Chondrocyte (in vitro differentiated cells): ENCODE results near the gene TNRC6A. TPM values are rescaled to one million over a fixed set of nuclear protein-coding genes. Genes with fewer than 3 reads are reported as not detected.
"Not testable (repeated sequence)": the region's sequence is repeated elsewhere in the genome, so short reads cannot be mapped to it uniquely, and the experiment has no call there.

Source experiments
- DNase-seq: peaks from one replicate; pipeline ENCODE4 v3.0.0; 2021; ENCODE audit warnings: mixed read lengths, low spot score
- H3K27ac Mint-ChIP-seq: one replicate; pipeline ENCODE4 v1.8.0; 2021; ENCODE audit warnings: mild to moderate bottlenecking, moderate library complexity, mixed read lengths; ENCODE audit not compliant: unreplicated experiment
- H3K27me3 Mint-ChIP-seq: 2 replicates; pipeline ENCODE4 v1.8.0; 2021; ENCODE audit warnings: low read depth, mixed read lengths
- H3K36me3 Mint-ChIP-seq: 2 replicates; pipeline ENCODE4 v1.8.0; 2021; ENCODE audit warnings: low read depth, mixed read lengths
- H3K4me1 Mint-ChIP-seq: 2 replicates; pipeline ENCODE4 v1.8.0; 2021; ENCODE audit warnings: low read depth, mild to moderate bottlenecking, mixed read lengths
- H3K4me3 Mint-ChIP-seq: one replicate; pipeline ENCODE4 v1.8.0; 2021; ENCODE audit warnings: mild to moderate bottlenecking, moderate library complexity, mixed read lengths; ENCODE audit not compliant: unreplicated experiment
- H3K9me3 Mint-ChIP-seq: 2 replicates; pipeline ENCODE4 v1.8.0; 2021; ENCODE audit warnings: low read depth, mixed read lengths
- total RNA-seq: library from RNA; stranded (reverse); gene quantifications from 3 replicates; pipeline ENCODE4 v1.2.1, GENCODE V29; 2021
- TF ChIP-seq, protein P1 (sequence below): fragments of 200-600 bp; sonication (generic); IDR thresholded peaks from 2 replicates; pipeline ENCODE4 v1.5.0; 2021; ENCODE audit warnings: antibody characterized with exemption, mild to moderate bottlenecking, moderate library complexity

Gene TNRC6A
- total RNA-seq, 1 donor from 2014 or later: 42.8 TPM

DNA sequence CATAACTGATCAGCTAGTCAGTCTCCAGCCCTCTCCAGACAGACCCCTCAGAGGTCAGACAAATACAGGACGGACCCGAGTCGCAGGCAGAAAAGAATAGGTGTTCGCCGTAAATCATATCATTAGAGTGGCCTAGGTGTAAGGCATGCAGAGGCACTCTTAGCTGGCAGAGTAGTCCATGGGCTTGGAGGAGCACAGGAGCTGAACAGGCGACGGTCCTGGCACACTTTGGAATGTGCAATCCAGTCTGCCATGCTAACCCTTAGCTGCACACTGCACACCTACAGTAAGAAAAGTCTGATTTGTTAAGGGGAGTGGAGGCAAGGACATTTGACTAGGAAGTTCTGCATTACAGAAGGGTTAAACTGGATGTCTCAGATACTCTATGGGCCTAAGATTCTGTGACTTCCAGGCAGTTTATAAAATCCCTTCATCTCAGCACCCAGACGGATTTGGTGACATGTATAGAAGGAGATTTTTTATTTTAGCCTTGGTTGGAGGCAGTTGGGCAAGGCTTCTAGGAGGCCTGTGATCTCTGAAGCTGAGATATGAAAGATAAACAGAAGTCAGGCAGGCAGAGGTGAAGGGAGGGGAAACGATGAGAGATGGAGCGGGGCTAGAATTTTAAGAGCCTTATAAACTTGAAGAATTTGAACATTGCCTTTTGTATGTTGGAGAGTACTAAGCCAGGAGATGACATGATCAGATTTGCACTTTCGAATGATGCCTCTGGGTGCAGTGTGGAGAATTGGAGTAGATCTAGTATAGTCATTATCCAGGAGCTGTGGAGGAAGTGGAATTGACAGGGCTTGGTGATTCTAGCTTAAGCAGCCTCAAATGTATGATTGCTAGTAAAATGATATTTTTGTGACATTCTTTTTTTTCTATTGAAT, 81.7 kb downstream of the TNRC6A start:
- TF ChIP-seq, protein P1, sequence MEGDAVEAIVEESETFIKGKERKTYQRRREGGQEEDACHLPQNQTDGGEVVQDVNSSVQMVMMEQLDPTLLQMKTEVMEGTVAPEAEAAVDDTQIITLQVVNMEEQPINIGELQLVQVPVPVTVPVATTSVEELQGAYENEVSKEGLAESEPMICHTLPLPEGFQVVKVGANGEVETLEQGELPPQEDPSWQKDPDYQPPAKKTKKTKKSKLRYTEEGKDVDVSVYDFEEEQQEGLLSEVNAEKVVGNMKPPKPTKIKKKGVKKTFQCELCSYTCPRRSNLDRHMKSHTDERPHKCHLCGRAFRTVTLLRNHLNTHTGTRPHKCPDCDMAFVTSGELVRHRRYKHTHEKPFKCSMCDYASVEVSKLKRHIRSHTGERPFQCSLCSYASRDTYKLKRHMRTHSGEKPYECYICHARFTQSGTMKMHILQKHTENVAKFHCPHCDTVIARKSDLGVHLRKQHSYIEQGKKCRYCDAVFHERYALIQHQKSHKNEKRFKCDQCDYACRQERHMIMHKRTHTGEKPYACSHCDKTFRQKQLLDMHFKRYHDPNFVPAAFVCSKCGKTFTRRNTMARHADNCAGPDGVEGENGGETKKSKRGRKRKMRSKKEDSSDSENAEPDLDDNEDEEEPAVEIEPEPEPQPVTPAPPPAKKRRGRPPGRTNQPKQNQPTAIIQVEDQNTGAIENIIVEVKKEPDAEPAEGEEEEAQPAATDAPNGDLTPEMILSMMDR: peak; percentile 10
- Mint-ChIP-seq H3K27me3 (no peaks in the 10 kb centered on the region), H3K9me3 (no peaks in the 10 kb centered on the region), H3K27ac (peak overlapping the region; percentile 9), H3K36me3 (peaks cover 39% of the 10 kb centered on the region), H3K4me3 (no peak overlapping the region), H3K4me1 (no peaks in the 10 kb centered on the region)
- no peak for DNase-seq

DNA sequence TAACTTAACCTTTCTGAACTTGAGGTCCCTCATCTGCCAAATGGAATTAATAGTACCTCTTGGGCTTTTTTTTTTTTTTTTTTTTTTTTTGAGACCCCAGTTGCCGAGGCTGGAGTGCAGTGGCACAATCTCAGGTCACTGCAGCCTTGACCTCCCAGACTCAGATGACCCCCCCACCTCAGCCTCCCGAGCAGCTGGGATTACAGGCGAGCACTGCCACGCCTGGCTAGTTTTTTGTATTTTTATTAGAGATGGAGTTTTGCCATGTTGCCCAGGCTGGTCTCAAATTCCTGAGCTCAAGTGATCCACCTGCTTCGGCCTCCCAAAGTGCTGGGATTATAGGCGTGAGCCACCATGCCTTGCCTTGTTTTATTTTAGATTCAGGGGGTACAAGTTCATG, 83.4 kb downstream of the TNRC6A start:
- H3K27me3 Mint-ChIP-seq, H3K27ac Mint-ChIP-seq, H3K4me1 Mint-ChIP-seq, DNase-seq, H3K4me3 Mint-ChIP-seq, H3K9me3 Mint-ChIP-seq: not testable (repeated sequence)
- peaks cover 33% of the 10 kb centered on the region for H3K36me3 Mint-ChIP-seq

DNA sequence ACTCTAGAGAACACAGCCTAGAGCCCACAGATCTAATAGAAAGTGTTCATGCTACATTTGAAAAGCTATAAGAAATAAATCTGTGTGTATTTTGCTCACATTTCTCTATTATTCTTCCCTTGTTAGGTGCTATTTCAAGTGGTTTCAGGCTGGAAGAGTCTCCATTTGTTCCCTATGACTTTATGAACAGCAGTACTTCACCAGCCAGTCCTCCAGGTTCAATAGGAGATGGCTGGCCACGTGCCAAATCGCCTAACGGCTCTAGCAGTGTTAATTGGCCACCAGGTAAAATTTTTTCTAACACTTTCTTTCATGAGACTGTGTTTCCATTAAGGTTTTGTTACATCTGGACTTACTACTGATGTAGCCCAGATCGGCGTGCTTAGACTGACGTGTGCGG, 85.6 kb downstream of the TNRC6A start:
- no peak overlapping the region for H3K27ac Mint-ChIP-seq
- peaks cover 37% of the 10 kb centered on the region for H3K36me3 Mint-ChIP-seq
- H3K4me3 Mint-ChIP-seq: no peak overlapping the region
- no peaks in the 10 kb centered on the region for H3K4me1 Mint-ChIP-seq
- TF ChIP-seq, protein P1: no peak
- no peak for DNase-seq
- no peaks in the 10 kb centered on the region for H3K27me3 Mint-ChIP-seq
- H3K9me3 Mint-ChIP-seq: no peaks in the 10 kb centered on the region

DNA sequence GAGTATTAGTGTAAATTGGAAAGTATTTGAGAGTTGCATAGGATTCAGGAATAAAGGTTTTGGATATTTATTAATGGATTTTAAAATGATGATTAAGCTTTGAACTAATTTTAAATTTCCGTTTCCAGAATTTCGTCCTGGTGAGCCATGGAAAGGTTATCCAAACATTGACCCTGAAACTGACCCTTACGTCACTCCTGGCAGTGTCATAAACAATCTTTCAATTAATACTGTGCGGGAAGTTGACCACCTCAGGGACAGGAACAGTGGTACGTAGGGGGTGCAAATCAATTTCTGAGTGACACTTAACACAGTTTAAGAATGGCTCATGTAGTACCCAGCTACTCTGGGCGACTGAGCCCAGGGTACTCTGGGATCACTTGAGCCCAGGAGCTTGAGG, 87.2 kb downstream of the TNRC6A start:
- peaks cover 32% of the 10 kb centered on the region for H3K36me3 Mint-ChIP-seq
- DNase-seq: no peak
- no peak overlapping the region for H3K27ac Mint-ChIP-seq
- H3K27me3 Mint-ChIP-seq: no peaks in the 10 kb centered on the region
- H3K4me1 Mint-ChIP-seq: no peaks in the 10 kb centered on the region
- no peaks in the 10 kb centered on the region for H3K9me3 Mint-ChIP-seq
- TF ChIP-seq, protein P1: no peak
- no peak overlapping the region for H3K4me3 Mint-ChIP-seq

DNA sequence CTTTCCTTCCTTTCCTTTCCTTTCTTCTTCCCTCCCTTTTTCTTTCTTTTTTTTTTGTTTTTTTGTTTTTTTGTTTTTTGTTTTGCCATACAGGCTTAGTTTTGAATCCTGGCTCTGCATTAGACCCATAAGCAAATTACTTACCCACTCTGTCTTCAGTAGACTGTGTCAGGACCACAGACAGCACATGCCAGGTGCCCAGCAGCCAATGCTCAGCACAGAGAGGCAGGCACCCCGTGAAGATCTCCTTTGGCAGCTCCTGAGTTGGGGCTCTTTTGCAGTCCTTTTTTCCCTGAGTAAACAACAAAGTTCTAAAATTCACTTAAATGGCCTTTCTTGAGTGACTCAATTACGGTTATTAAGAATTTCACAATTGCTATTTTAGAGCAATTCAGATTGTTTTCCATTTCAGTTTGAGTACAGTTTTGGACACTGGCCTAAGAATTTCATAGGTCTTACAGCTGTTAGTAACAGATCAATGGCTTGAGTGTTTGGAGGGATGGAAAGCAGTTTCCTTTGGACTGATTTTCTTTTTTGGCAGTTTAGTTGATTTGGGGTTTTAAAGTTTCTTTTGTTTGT, 90.1 kb downstream of the TNRC6A start:
- Mint-ChIP-seq H3K9me3 (no peaks in the 10 kb centered on the region), H3K36me3 (peaks cover 40% of the 10 kb centered on the region), H3K27me3 (no peaks in the 10 kb centered on the region), H3K4me3 (no peak overlapping the region), H3K27ac (no peak overlapping the region), H3K4me1 (no peaks in the 10 kb centered on the region)
- no peak for DNase-seq
- TF ChIP-seq, protein P1: no peak
